ENCODE results near the gene EBLN1. TPM values are rescaled to one million over a fixed set of nuclear protein-coding genes. Genes with fewer than 3 reads are reported as not detected.

The EBLN1 gene
- total RNA-seq, 1 donor from 2014 or later, result under 0.01 TPM

DNA sequence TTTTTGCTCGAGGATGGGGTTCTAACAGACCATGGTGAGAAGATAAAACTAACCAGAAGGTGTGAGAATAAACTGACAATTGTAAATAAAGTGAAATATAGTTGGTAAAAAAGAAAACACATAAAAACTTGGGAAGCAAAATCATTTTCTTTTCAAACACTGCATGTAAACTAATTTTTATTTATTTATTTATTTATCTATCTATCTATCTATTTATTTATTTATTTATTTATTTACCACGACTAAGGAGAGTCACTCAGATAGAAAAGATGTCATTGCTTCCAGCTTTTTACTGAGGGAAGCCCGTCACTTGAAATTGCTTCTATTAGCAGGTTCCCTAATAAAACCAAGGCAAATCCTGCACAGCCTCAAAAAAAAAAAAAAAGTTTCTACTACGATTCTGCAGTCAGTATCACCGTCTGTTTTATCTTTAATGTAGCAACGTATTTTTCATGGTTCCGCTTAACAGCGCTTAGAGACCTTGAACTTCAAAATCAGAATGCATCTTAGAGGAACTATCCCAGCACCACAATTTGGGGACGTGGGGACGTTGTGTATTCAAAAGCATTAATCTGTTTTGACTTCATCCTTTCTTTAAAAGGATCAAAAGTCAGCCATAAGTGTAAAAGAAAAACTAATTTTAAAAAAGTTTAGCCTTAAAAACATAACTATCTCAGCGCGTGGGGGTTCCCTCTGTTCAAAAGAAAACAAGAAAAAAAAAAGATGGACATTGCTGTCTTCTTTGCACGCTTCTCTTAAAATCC, 33.3 kb upstream of the EBLN1 start:
- H3K36me3 ChIP-seq (ENCODE audit: control insufficient read depth in 3 of 3, insufficient read depth in 3 of 3, low read length in 3 of 3), result no peaks in the 10 kb centered on the region
- H3K9ac ChIP-seq (ENCODE audit: low read depth in 1 of 3, low read length in 3 of 3), result peak overlapping the region; percentile 88 to 98 (median 95)
- H3K27ac ChIP-seq (ENCODE audit: low read depth, low read length), result peak overlapping the region; percentile 94
- peak overlapping the region; percentile 85 to 94 (median 91) for H3K4me3 ChIP-seq (ENCODE audit: low read length in 3 of 3)
- no peaks in the 10 kb centered on the region for H3K9me3 ChIP-seq (ENCODE audit: control insufficient read depth in 3 of 3, low read length in 3 of 3)
- no peaks in the 10 kb centered on the region for H3K27me3 ChIP-seq (ENCODE audit: control insufficient read depth in 3 of 3, insufficient read depth in 3 of 3, low read length in 3 of 3)
- H3K4me1 ChIP-seq (ENCODE audit: control insufficient read depth in 3 of 3, insufficient read depth in 3 of 3, low read length in 3 of 3), result no peaks in the 10 kb centered on the region

DNA sequence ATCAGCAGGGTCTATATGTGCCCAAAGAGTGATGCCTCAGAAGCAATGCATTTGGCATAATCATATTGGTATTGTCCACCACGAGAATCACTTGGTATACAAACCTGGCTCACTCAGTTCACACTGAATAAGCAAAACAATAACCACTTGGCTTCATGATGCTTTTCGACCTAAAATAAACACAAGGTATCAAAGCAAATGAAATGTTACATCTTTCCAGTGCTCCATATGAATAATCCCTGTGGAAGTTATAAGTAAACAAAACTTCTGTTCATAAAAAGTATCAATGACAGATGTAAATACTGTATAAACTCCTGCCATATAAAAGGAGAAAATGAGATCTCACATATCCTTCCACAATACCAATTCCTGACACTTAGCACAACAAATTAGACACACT, 29.8 kb upstream of the EBLN1 start:
- Histone ChIP-seq H3K27ac (ENCODE audit: low read depth, low read length) (no peak overlapping the region), H3K36me3 (ENCODE audit: control insufficient read depth in 3 of 3, insufficient read depth in 3 of 3, low read length in 3 of 3) (no peaks in the 10 kb centered on the region), H3K9ac (ENCODE audit: low read depth in 1 of 3, low read length in 3 of 3) (no peak overlapping the region), H3K4me1 (ENCODE audit: control insufficient read depth in 3 of 3, insufficient read depth in 3 of 3, low read length in 3 of 3) (no peaks in the 10 kb centered on the region), H3K27me3 (ENCODE audit: control insufficient read depth in 3 of 3, insufficient read depth in 3 of 3, low read length in 3 of 3) (no peaks in the 10 kb centered on the region), H3K9me3 (ENCODE audit: control insufficient read depth in 3 of 3, low read length in 3 of 3) (no peaks in the 10 kb centered on the region), H3K4me3 (ENCODE audit: low read length in 3 of 3) (no peak overlapping the region)

DNA sequence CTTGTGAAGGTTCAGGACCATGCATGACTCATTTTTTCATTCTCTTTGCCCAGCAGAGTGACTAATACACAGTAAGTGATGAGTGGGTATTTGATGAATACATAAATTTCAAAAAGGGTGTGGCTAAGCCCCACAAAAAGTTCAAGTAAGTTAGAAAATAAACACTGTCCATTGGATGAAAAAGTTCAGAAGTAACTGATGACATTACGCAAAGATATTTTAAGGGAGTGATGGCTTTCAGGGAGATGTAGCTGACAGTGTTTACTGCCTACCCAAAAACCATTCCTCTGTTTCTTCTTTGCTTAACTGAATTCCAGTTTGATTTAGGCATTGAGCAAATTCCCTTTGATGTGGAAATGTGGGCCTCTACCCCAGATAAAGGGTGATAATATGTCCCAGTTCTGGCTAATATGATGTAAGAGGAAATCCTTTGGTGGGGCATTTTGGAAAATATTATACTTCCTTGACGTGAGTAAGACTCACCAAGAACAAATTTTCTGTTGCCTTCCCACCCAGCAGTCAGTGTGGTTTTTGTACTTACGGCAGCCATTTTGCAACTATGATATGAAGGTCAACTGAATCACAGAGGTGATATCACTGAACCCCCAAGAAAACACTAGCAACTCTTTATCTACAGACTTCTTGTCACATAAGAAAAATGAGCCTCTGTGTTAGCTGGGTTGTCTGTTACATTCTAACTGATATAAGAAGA, 29.0 kb upstream of the EBLN1 start:
- H3K27ac ChIP-seq (ENCODE audit: low read depth, low read length), result no peak overlapping the region
- no peak overlapping the region for H3K9ac ChIP-seq (ENCODE audit: low read depth in 1 of 3, low read length in 3 of 3)
- no peaks in the 10 kb centered on the region for H3K36me3 ChIP-seq (ENCODE audit: control insufficient read depth in 3 of 3, insufficient read depth in 3 of 3, low read length in 3 of 3)
- H3K4me3 ChIP-seq (ENCODE audit: low read length in 3 of 3), result no peak overlapping the region
- no peaks in the 10 kb centered on the region for H3K27me3 ChIP-seq (ENCODE audit: control insufficient read depth in 3 of 3, insufficient read depth in 3 of 3, low read length in 3 of 3)
- no peaks in the 10 kb centered on the region for H3K4me1 ChIP-seq (ENCODE audit: control insufficient read depth in 3 of 3, insufficient read depth in 3 of 3, low read length in 3 of 3)
- no peaks in the 10 kb centered on the region for H3K9me3 ChIP-seq (ENCODE audit: control insufficient read depth in 3 of 3, low read length in 3 of 3)

DNA sequence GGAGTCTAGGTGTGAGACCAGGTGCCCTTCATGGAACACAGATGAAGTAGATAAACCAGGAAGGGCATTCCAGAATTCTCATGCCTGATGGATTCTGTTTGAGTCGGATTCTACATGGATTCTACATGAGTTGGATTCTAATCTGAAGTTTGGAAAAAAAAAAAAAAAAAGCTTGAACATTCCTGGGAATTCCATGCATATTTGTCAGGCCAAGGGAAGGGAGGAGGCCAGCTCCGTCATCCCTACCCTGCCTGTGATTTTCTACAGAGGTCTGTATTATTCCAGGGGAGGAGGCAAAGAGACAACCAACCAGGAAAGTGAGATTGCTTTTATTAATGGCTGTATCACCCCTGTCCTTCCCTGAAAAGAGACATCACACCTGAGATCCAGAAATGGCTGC, 27.8 kb upstream of the EBLN1 start:
- Histone ChIP-seq H3K9me3 (ENCODE audit: control insufficient read depth in 3 of 3, low read length in 3 of 3) (no peaks in the 10 kb centered on the region), H3K36me3 (ENCODE audit: control insufficient read depth in 3 of 3, insufficient read depth in 3 of 3, low read length in 3 of 3) (no peaks in the 10 kb centered on the region), H3K4me1 (ENCODE audit: control insufficient read depth in 3 of 3, insufficient read depth in 3 of 3, low read length in 3 of 3) (no peaks in the 10 kb centered on the region), H3K9ac (ENCODE audit: low read depth in 1 of 3, low read length in 3 of 3) (no peak overlapping the region), H3K27me3 (ENCODE audit: control insufficient read depth in 3 of 3, insufficient read depth in 3 of 3, low read length in 3 of 3) (no peaks in the 10 kb centered on the region), H3K27ac (ENCODE audit: low read depth, low read length) (no peak overlapping the region), H3K4me3 (ENCODE audit: low read length in 3 of 3) (no peak overlapping the region)

DNA sequence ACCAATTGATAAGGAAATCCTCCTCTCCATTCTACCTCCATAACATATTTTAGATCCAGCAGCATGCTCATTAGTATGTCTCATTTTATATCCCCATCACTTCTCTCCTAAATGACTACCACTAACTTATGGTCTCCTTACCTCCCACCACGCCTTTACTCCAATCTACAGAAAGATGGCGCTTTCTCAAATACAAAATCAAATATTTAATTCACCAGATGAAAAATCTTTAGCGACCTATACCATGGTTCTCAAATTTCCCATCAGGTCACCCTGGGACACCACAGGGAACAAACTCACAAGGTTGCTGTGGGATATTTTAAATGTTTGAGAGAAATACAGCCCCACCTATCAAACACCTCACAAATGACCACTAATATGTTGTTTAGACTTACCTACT, 27.0 kb upstream of the EBLN1 start:
- Histone ChIP-seq H3K9me3 (ENCODE audit: control insufficient read depth in 3 of 3, low read length in 3 of 3) (no peaks in the 10 kb centered on the region), H3K27ac (ENCODE audit: low read depth, low read length) (no peak overlapping the region), H3K9ac (ENCODE audit: low read depth in 1 of 3, low read length in 3 of 3) (no peak overlapping the region), H3K36me3 (ENCODE audit: control insufficient read depth in 3 of 3, insufficient read depth in 3 of 3, low read length in 3 of 3) (no peaks in the 10 kb centered on the region), H3K4me3 (ENCODE audit: low read length in 3 of 3) (no peak overlapping the region), H3K27me3 (ENCODE audit: control insufficient read depth in 3 of 3, insufficient read depth in 3 of 3, low read length in 3 of 3) (no peaks in the 10 kb centered on the region), H3K4me1 (ENCODE audit: control insufficient read depth in 3 of 3, insufficient read depth in 3 of 3, low read length in 3 of 3) (no peaks in the 10 kb centered on the region)

DNA sequence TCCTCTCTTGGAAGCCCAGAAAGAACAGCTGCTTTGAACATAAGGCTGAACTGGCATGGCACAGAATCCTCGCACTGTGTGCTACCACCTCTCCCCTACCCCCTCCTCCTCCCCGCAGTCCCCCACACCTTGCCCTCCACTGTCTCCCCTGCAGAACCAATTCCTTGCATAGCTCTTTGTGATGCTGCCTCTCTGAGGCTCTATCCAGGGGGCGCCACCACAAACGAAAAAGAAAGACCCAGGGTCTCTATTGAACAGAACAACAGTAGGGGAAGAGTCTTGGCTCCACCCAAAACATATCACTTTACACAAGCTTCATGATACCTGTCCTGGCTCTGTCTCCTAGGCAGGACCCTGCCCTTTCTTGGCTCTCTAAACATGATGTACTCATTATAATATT, 26.2 kb upstream of the EBLN1 start:
- H3K27ac ChIP-seq (ENCODE audit: low read depth, low read length), result no peak overlapping the region
- no peaks in the 10 kb centered on the region for H3K36me3 ChIP-seq (ENCODE audit: control insufficient read depth in 3 of 3, insufficient read depth in 3 of 3, low read length in 3 of 3)
- no peaks in the 10 kb centered on the region for H3K27me3 ChIP-seq (ENCODE audit: control insufficient read depth in 3 of 3, insufficient read depth in 3 of 3, low read length in 3 of 3)
- H3K9ac ChIP-seq (ENCODE audit: low read depth in 1 of 3, low read length in 3 of 3), result no peak overlapping the region
- H3K9me3 ChIP-seq (ENCODE audit: control insufficient read depth in 3 of 3, low read length in 3 of 3), result no peaks in the 10 kb centered on the region
- no peaks in the 10 kb centered on the region for H3K4me1 ChIP-seq (ENCODE audit: control insufficient read depth in 3 of 3, insufficient read depth in 3 of 3, low read length in 3 of 3)
- no peak overlapping the region for H3K4me3 ChIP-seq (ENCODE audit: low read length in 3 of 3)

DNA sequence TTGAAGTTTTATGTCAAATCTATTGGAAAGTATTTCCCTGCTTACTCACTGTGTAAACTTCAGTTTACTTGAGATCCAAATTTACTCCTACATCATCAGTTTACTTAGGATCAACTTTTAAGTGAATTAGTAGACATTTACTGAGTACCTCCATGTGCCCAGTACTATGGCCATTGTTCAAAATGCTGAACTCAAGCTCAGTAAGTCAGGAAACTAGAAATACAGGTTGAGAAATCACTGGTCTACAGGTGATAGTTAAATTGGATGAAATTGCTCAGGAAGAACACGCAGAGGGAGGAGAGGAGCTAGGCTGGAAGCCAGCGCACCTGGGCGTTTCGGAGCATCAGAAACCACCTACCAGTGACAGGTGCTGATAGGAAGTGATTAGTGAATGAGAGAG, 25.5 kb upstream of the EBLN1 start:
- Histone ChIP-seq H3K4me1 (ENCODE audit: control insufficient read depth in 3 of 3, insufficient read depth in 3 of 3, low read length in 3 of 3) (no peaks in the 10 kb centered on the region), H3K27me3 (ENCODE audit: control insufficient read depth in 3 of 3, insufficient read depth in 3 of 3, low read length in 3 of 3) (no peaks in the 10 kb centered on the region), H3K9me3 (ENCODE audit: control insufficient read depth in 3 of 3, low read length in 3 of 3) (no peaks in the 10 kb centered on the region), H3K36me3 (ENCODE audit: control insufficient read depth in 3 of 3, insufficient read depth in 3 of 3, low read length in 3 of 3) (no peaks in the 10 kb centered on the region), H3K4me3 (ENCODE audit: low read length in 3 of 3) (no peak overlapping the region), H3K27ac (ENCODE audit: low read depth, low read length) (no peak overlapping the region), H3K9ac (ENCODE audit: low read depth in 1 of 3, low read length in 3 of 3) (no peak overlapping the region)

DNA sequence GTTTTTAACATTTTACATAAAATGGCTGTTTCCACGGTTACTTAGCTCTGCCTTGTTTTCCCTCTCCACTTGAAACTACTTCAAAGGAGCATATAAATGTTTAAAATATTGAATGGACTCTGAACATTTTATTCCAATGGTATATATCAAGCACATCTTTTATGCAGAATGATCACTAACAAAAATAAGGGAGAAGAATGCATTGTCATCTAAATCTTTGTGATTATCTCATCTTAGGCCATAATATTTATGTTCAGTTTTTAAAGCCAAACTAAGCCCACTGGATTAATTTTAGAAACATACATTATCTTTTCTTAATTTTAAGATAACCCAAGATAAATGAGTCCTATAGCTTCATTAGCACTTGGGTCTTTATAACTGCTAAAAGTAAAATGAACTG, 13.4 kb upstream of the EBLN1 start:
- Histone ChIP-seq H3K4me3 (ENCODE audit: low read length in 3 of 3) (no peak overlapping the region), H3K27me3 (ENCODE audit: control insufficient read depth in 3 of 3, insufficient read depth in 3 of 3, low read length in 3 of 3) (no peaks in the 10 kb centered on the region), H3K9me3 (ENCODE audit: control insufficient read depth in 3 of 3, low read length in 3 of 3) (no peaks in the 10 kb centered on the region), H3K4me1 (ENCODE audit: control insufficient read depth in 3 of 3, insufficient read depth in 3 of 3, low read length in 3 of 3) (peaks cover 0 to 4% (median 4%) of the 10 kb centered on the region in 3 donors), H3K9ac (ENCODE audit: low read depth in 1 of 3, low read length in 3 of 3) (no peak overlapping the region), H3K27ac (ENCODE audit: low read depth, low read length) (no peak overlapping the region), H3K36me3 (ENCODE audit: control insufficient read depth in 3 of 3, insufficient read depth in 3 of 3, low read length in 3 of 3) (no peaks in the 10 kb centered on the region)

DNA sequence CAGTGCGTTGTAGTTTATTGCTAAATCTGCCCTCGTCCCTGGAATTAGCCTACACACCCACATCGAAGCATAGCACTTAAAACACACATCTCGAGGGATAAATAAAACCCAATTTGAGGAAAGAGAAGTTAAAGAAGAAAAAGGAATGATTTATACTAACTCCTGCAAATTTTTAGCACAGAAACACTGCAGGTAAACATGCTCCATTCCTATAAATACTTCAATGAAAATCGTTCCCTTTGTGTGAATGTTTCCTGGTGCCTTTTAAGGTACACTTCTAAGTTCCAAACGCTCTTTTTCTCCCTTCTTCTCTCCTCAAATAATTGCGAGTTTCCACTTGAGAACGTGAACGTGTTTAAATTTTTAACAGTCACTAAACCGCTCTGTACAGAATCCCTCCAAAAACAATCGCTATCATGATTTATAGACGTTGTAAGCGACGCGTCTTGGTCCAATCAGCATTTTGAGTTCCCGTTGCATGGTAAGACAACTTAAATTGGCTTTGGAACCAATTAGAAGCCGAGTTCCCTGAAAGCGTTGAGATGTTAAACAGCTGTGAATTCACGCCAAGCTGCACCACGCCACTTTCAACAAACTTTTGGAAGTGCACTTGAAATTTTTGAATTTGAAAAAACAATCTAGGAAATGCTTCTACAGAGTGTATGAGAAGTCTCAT, 12.5 kb upstream of the EBLN1 start:
- Histone ChIP-seq H3K27ac (ENCODE audit: low read depth, low read length) (no peak overlapping the region), H3K9ac (ENCODE audit: low read depth in 1 of 3, low read length in 3 of 3) (peak overlapping the region; percentile 48 to 95 (median 87))

DNA sequence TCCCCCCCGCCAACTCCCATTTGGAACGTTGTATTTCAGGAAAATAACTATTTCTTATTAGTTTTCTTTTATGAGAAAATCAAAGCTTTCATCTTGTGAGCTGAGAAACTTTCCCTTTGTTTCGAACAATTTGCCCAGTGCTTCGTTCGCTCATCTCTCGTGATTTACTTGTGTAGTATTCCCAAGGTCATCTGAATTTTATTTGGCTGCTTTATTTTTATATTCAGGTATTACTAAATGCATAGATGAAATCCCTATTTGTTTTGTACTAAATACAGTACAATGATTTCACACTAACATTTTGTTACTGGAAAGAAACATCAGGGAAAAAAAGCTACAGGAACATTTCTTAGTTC, 12.0 kb upstream of the EBLN1 start:
- peak overlapping the region; percentile 78 for H3K27ac ChIP-seq (ENCODE audit: low read depth, low read length)

More for the DNA sequence above, 12.5 kb upstream of the EBLN1 start:
- H3K9me3 ChIP-seq (ENCODE audit: control insufficient read depth in 3 of 3, low read length in 3 of 3), result no peaks in the 10 kb centered on the region
- H3K36me3 ChIP-seq (ENCODE audit: control insufficient read depth in 3 of 3, insufficient read depth in 3 of 3, low read length in 3 of 3), result no peaks in the 10 kb centered on the region
- H3K27me3 ChIP-seq (ENCODE audit: control insufficient read depth in 3 of 3, insufficient read depth in 3 of 3, low read length in 3 of 3), result no peaks in the 10 kb centered on the region
- H3K4me1 ChIP-seq (ENCODE audit: control insufficient read depth in 3 of 3, insufficient read depth in 3 of 3, low read length in 3 of 3), result peaks cover 0 to 4% (median 4%) of the 10 kb centered on the region in 3 donors
- peak overlapping the region; percentile 75 to 92 (median 91) for H3K4me3 ChIP-seq (ENCODE audit: low read length in 3 of 3)

More for the DNA sequence above, 12.0 kb upstream of the EBLN1 start:
- H3K4me1 ChIP-seq (ENCODE audit: control insufficient read depth in 3 of 3, insufficient read depth in 3 of 3, low read length in 3 of 3), result peaks cover 0 to 4% (median 4%) of the 10 kb centered on the region in 3 donors
- H3K27me3 ChIP-seq (ENCODE audit: control insufficient read depth in 3 of 3, insufficient read depth in 3 of 3, low read length in 3 of 3), result no peaks in the 10 kb centered on the region
- no peaks in the 10 kb centered on the region for H3K36me3 ChIP-seq (ENCODE audit: control insufficient read depth in 3 of 3, insufficient read depth in 3 of 3, low read length in 3 of 3)
- H3K9ac ChIP-seq (ENCODE audit: low read depth in 1 of 3, low read length in 3 of 3), result peak overlapping the region; percentile 48 to 95 (median 87)
- no peaks in the 10 kb centered on the region for H3K9me3 ChIP-seq (ENCODE audit: control insufficient read depth in 3 of 3, low read length in 3 of 3)
- peak overlapping the region; percentile 75 to 92 (median 91) for H3K4me3 ChIP-seq (ENCODE audit: low read length in 3 of 3)
